Measurements from ENCODE around the gene FAM13A. TPM values are rescaled to one million over a fixed set of nuclear protein-coding genes. Genes with fewer than 3 reads are reported as not detected.

The FAM13A gene
- total RNA-seq, 1 donor from 2014 or later: 16.7 TPM

DNA sequence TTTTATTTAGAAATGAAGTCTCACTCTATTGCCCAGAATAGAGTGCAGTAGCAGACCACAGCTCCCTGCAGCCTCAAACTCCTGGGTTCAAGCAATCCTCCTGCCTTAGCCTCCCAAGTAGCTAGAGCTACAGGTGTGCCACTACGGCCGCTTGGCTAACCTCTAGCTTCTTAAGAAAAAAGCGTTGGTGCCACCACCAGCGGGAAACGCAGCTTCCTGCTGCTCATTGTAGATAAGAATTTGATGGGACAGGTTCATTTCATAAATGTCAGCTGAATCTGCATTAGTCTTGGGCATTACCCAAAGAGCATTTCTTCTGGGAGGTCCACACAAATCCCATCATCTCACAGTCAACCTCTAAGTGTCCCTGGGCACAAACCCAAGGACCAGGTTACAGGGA, 326.2 kb downstream of the FAM13A start:
- H3K27ac Mint-ChIP-seq (ENCODE audit: unreplicated experiment): no peak overlapping the region

DNA sequence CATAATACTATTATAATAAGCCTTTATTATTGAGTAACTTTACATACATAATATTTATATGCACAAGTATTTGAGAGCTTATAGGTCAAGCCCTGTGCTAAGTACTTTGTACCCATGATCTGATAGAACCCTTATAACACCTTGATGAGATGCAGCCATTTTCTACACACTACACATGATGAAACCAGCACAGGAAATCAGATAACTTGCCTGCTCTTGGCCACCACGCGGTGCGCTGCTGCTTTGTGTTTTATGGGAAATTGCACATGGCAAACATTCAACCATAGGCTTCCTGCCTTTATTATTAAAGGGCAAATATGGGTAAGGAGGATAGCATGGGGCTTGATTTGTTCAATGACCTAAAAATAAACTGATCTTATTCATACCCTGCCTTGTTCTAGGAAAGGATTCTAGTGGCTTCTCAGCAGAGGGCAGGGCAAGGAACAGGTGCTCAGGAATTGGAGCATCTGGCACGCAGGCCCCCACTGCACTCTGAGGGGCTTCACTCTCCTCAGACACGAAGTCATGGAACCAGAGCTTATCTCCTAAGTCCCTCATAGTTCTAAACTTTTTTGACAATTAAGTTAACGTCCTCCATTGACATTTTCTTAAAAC, 327.7 kb downstream of the FAM13A start:
- Mint-ChIP-seq H3K4me3 (ENCODE audit: unreplicated experiment) (no peak overlapping the region), H3K27me3 (ENCODE audit: unreplicated experiment) (peaks cover 2% of the 10 kb centered on the region), H3K9me3 (ENCODE audit: unreplicated experiment) (no peaks in the 10 kb centered on the region), H3K27ac (ENCODE audit: unreplicated experiment) (no peak overlapping the region), H3K36me3 (ENCODE audit: low read depth, unreplicated experiment) (peaks cover 15% of the 10 kb centered on the region), H3K4me1 (ENCODE audit: unreplicated experiment) (peaks cover 2% of the 10 kb centered on the region)
- TF ChIP-seq, protein P1, sequence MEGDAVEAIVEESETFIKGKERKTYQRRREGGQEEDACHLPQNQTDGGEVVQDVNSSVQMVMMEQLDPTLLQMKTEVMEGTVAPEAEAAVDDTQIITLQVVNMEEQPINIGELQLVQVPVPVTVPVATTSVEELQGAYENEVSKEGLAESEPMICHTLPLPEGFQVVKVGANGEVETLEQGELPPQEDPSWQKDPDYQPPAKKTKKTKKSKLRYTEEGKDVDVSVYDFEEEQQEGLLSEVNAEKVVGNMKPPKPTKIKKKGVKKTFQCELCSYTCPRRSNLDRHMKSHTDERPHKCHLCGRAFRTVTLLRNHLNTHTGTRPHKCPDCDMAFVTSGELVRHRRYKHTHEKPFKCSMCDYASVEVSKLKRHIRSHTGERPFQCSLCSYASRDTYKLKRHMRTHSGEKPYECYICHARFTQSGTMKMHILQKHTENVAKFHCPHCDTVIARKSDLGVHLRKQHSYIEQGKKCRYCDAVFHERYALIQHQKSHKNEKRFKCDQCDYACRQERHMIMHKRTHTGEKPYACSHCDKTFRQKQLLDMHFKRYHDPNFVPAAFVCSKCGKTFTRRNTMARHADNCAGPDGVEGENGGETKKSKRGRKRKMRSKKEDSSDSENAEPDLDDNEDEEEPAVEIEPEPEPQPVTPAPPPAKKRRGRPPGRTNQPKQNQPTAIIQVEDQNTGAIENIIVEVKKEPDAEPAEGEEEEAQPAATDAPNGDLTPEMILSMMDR (IDR thresholded peaks at IDR 0.05; ENCODE audit: unreplicated experiment): no peak
- DNase-seq (ENCODE audit: low spot score): no peak

More for the DNA sequence above, 326.2 kb downstream of the FAM13A start:
- Mint-ChIP-seq H3K27me3 (ENCODE audit: unreplicated experiment) (peaks cover 2% of the 10 kb centered on the region), H3K9me3 (ENCODE audit: unreplicated experiment) (no peaks in the 10 kb centered on the region), H3K36me3 (ENCODE audit: low read depth, unreplicated experiment) (peaks cover 15% of the 10 kb centered on the region), H3K4me3 (ENCODE audit: unreplicated experiment) (no peak overlapping the region), H3K4me1 (ENCODE audit: unreplicated experiment) (peaks cover 2% of the 10 kb centered on the region)
- TF ChIP-seq, protein P1 (IDR thresholded peaks at IDR 0.05; ENCODE audit: unreplicated experiment): no peak
- no peak for DNase-seq (ENCODE audit: low spot score)

DNA sequence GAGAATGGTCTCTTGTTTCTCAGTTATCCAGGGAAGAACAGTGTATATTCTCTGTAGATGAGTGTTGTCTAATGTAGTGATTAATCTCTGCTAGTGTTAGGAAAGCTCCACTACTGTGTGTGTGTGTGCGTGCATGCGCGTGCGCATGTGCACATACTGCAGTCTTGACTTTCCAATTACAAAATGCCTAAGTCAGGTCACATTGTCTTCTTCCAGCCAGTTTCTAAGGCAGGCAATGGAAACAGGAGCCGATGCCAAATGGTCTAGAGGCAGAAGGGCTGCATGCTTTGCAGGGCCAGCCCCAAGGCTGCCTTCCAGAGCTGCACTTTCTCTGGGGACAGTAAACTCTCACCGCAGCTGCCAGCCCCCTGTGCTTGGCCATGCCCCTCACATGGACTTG, 328.8 kb downstream of the FAM13A start:
- Mint-ChIP-seq H3K27ac (ENCODE audit: unreplicated experiment) (no peak overlapping the region), H3K4me1 (ENCODE audit: unreplicated experiment) (peaks cover 2% of the 10 kb centered on the region), H3K36me3 (ENCODE audit: low read depth, unreplicated experiment) (peaks cover 15% of the 10 kb centered on the region), H3K4me3 (ENCODE audit: unreplicated experiment) (no peak overlapping the region), H3K9me3 (ENCODE audit: unreplicated experiment) (no peaks in the 10 kb centered on the region), H3K27me3 (ENCODE audit: unreplicated experiment) (no peaks in the 10 kb centered on the region)
- DNase-seq (ENCODE audit: low spot score): no peak
- TF ChIP-seq, protein P1 (IDR thresholded peaks at IDR 0.05; ENCODE audit: unreplicated experiment): no peak

DNA sequence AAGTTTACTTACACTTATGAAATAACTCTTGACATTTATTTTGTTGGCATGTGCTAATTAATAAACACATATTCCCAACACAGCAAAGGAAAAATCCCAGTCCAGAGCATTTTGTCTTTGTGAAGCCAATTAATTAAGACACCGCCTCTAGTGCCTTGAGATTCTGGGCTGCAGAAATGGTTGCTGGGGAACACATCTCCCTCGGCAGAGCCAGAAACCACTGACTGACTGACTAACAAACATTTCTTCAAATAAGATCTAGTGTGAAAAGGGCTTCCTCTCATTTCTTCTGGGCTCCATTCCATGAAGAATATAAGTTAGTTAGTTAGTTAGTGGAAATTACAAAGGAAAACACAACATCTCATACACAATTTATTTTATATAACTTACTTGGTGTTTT, 331.0 kb downstream of the FAM13A start:
- no peak overlapping the region for H3K27ac Mint-ChIP-seq (ENCODE audit: unreplicated experiment)
- no peak overlapping the region for H3K4me3 Mint-ChIP-seq (ENCODE audit: unreplicated experiment)
- no peaks in the 10 kb centered on the region for H3K9me3 Mint-ChIP-seq (ENCODE audit: unreplicated experiment)
- no peak for DNase-seq (ENCODE audit: low spot score)
- H3K36me3 Mint-ChIP-seq (ENCODE audit: low read depth, unreplicated experiment): peaks cover 11% of the 10 kb centered on the region
- TF ChIP-seq, protein P1 (IDR thresholded peaks at IDR 0.05; ENCODE audit: unreplicated experiment): no peak
- no peaks in the 10 kb centered on the region for H3K27me3 Mint-ChIP-seq (ENCODE audit: unreplicated experiment)
- H3K4me1 Mint-ChIP-seq (ENCODE audit: unreplicated experiment): no peaks in the 10 kb centered on the region

GRCh38 chr4:88725143-88725542, 331.8 kb downstream of the FAM13A start:
- peaks cover 17% of the 10 kb centered on the region for H3K36me3 Mint-ChIP-seq (ENCODE audit: low read depth, unreplicated experiment)
- H3K27me3 Mint-ChIP-seq (ENCODE audit: unreplicated experiment): no peaks in the 10 kb centered on the region
- no peak overlapping the region for H3K27ac Mint-ChIP-seq (ENCODE audit: unreplicated experiment)
- H3K4me3 Mint-ChIP-seq (ENCODE audit: unreplicated experiment): no peak overlapping the region
- DNase-seq (ENCODE audit: low spot score): no peak
- no peaks in the 10 kb centered on the region for H3K4me1 Mint-ChIP-seq (ENCODE audit: unreplicated experiment)
- TF ChIP-seq, protein P1 (IDR thresholded peaks at IDR 0.05; ENCODE audit: unreplicated experiment): no peak
- H3K9me3 Mint-ChIP-seq (ENCODE audit: unreplicated experiment): no peaks in the 10 kb centered on the region

Measured in endothelial cell (in vitro differentiated cells).